Activated CD4-positive, alpha-beta T cell treated with anti-CD3 and anti-CD28 coated beads, Interleukin-2, amount 50 U/mL, for 48 hours (primary cell): ENCODE results near the gene RICTOR.
"Not testable (repeated sequence)": the region's sequence is repeated elsewhere in the genome, so short reads cannot be mapped to it uniquely, and the experiment has no call there.

Experiments
- DNase-seq, 2 experiments: peaks; one replicate each; pipeline ENCODE4 v3.0.0-alpha.2; 2020

RICTOR gene

DNA sequence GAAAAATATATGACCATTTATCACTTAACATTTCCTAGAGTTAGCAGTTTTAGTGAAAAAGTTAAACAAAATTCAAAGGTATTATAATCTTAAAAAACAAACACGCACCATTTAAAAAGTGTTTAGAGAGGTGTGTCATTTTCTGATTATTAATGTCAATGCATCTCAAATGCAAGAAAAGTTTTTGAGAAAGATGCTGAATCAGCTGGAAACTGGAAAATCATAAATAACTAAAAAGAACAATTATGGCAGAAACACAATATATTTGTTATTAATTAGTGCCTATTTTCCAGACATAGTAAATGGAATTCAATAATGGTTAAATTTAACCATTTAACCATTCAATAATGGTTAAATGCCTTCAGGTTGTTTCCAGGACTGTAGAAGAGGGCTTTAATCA is 64.9 kb downstream of the RICTOR start:
- no peak for DNase-seq

DNA sequence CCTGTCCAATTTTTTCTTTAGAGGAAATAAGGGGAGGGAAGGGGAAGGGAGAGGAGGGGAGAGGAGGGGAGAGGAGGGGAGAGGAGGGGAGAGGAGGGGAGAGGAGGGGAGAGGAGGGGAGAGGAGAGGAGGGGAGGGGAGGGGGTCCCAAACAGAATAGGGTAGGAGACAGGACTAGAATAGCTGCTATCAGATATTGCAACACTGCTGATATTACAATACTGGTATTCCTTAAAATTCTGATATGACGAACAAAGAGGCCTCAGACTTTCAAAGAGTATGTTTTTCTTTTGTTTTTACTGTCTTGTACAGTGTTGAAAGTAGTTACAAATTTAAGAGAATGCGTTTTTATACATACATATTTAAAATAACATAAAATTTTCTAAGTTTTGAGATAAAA is 67.5 kb downstream of the RICTOR start:
- no peak for DNase-seq

DNA sequence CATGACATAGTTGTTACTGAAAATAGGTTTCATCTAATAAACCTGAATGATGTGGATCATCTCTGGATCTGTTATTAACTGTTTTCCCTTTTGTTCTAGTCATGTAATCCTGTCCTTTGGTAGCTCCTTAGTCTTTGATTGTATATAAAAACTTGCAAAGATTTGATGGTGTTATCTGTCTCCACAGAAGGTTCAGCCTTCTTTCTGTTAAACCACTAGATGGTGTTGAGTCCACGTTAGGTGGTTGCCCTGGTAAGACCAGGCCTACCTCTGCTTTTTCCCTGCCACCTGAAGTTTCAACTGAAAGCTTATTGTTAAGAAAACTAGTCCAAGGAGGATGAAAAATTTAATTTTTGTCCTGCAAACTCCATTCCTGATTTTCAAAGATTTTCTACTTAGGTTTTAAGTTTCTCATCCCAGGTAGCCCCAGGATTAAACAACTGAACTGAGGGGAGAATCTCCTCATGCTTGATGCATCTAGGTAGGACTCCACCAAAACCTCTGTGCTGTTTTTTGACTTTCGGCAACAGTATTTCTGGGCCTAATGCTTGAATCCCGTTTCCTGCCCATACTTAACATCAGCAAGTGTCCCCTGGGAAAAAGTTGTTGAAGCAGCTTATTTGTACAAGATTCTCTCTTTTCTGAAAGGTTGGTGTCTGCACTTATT is 68.5 kb downstream of the RICTOR start:
- DNase-seq = no peak

DNA sequence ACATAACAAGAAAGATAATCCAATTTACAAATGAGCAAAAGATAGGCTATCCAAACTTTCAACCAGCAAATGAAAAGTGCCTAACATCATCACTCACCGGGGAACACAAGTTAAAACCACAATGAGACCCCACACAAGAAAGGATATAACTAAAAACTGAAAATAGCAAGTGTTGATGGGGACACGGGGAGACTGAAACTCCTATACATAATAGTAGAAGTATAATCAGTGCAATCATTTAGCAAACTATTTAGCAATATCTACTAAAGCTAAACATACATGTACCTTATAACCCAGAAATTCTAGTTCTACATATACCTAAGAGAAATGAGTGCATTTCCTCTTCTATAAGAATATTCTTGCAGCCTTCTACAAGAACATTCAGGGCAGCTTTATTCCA is 72.5 kb downstream of the RICTOR start:
- no peak for DNase-seq

DNA sequence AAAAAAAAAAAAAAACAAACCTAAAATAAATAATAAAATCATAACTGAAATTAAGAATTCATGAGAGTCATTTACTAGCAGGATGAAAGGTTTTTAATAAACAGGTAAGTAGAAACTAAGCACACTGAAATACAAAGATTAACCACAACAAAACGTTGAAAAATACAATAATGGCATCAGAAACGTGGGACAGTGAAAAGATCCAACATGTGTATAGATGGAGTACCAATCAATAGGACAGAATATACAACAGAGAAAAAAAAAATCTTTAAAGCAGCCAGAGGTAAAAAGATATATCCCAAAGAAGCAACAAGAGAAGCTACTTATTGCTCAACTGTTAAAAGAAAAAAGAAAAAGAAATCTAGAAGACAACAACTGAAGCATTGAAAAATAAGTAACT is 75.2 kb downstream of the RICTOR start:
- DNase-seq = no peak

DNA sequence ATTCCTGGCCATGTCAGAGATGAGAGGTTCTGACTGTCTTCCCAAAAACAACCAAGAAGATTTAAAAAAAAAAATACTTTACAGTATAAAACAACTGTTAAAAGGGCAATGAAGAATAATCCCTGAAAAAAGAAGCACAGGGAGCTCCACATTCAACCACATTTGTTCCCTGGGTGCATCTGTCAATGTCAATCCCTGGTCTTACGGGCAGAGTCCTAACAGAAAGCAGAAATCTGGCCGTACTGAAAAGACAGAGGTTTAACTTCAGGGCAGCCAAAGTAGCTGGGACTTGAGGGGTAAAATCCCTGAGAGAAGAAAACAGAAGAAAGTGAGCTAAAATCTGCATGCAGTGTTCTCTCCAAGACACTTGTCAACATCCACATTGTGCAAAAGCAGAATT is 76.6 kb downstream of the RICTOR start:
- DNase-seq = no peak

DNA sequence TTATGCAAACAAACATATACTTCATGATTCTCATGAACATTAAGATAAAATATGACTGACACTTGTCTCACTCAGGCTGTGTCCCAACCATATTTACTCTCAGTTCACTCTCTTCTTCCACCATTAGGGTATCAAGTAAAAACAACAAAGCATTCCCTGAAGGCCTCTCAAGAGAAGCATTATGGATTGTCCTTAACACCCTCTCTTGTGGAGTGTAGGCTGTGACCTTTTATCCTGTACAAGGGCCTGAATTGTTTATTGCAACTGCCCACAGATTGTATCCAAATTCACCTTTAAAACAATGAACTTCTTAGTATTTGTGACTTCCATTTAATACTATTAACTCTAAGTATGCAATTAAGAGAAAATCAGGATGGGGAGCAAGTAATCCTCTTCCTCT is 78.1 kb downstream of the RICTOR start:
- DNase-seq = no peak

DNA sequence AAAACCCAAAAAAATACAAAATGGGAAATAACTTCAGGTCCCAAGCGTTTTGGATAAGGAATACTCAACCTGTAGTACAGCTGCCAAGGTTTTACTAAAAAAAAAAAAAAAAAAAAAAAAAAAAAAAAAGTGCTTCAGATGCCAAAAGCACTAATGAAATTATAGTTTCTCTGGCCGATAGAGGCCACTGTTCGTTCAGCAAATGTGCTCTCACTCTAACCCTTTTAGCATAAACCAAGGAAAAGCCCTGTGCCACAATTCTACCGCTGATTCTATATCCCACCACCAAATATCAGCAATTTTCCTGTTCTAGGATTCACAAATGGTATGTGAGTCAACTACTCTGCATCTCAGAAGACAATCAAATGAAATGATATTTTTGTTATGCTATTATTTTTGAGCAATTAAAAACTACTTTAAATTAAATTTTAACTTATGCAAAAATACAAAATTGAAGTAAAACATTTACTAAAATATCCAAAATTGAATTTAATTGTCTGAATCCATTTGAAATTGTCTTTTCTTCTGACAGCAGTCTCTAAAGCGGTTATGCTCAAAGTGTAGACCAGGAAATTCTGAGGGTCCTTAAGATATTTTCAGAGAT is 79.8 kb downstream of the RICTOR start:
- DNase-seq = no peak

DNA sequence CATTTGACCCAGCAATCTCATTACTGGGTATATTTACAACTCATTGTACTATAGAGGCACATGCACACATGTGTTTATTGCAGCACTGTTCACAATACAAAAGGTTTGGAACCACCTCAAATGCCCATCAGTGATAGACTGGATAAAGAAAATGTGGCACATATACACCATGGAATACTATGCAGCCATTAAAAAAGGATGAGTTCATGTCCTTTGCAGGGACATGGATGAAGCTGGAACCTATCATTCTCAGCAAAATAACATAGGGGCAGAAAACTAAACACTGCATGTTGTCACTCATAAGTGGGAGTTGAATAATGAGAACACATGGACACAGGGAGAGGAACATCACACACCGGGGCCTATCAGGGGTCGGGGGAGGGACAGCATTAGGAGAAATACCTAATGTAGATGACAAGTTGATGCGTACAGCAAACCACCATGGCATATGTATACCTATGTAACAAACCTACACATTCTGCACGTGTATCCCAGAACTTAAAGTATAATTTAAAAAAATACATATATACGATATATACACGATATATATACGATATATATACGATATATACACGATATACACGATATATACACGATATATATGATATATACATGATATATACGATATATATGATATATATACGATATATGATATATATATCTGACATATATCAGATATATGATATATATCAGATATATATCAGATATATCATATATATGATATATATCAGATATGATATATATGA is 84.1 kb downstream of the RICTOR start:
- not testable (repeated sequence) for DNase-seq

DNA sequence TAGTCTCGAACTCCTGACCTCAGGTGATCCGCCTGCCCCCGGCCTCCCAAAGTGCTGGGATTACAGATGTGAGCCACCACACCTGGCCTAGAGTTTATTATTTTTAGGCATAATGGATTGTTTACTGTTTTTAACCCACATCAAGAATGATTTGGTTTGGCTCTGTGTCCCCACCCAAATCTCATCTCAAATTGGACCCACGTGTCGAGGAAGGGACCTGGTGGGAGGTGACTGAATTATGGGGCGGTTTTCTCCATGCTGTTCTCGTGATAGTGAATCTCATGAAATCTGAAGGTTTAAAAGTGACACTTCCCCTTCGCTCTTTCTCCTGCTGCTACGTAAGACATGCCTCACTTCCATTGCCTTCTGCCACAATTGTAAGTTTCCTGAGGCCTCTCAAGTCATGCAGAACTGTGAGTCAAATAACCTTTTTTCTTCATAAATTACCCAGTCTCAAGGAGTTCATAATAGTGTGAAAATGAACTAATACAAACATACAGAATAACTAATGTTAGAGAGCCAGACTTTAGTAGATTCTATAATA is 88.2 kb downstream of the RICTOR start:
- no peak for DNase-seq

DNA sequence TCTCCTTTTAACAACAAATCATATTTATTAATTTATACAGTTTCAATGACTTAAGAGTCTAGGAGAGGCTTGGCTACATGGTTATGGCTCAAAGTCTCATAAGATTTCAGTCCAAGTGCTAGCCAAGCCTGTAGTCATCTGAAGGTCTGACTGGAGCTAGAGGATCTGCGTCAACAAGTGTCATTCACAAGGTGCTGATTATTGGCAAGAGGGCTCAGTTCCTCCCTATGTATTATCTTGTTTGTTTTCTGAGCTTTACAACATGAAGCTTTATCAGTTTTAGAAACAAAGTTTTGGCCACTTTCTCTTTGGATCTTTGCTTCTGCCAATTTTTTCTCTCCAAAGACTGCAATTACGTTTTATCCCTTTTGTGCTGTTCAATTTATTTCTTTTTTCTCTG is 94.7 kb downstream of the RICTOR start:
- DNase-seq = no peak

DNA sequence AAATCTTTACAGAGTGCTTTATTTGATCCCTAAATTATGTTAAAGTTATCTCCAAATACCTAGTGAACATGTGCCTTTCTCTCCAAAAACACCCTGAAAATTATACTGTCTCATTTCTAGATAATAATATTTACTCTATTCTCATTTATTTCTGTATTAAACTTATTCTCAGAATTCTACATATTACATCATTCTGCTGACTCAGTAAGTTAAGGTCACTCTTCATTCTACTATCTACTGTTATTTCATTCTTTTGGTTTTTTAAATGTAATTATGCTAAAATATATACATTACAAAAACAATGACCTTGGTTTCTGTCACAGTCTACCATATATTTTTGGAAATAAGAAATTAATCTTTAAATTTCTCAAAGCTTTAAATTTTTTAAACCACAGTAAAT is 96.2 kb downstream of the RICTOR start:
- DNase-seq = no peak

DNA sequence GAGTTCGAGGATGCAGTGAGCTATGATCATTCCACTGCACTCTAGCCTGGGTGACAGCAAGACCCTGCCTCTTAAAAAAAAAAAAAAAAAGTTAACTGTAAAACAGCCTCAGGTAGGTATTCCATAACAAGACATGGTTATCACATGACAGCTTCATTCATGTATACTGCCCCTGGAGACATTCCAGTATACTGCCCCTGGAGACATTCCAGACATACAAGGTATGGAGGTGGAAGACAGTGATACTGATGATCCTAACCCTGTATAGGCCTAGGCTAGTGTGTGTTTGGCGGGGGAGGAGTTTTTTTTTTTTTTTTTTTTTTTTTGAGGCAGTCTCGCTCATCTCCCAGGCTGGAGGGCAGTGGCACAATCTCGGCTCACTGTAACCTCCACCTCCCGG is 105.5 kb downstream of the RICTOR start:
- DNase-seq = no peak

DNA sequence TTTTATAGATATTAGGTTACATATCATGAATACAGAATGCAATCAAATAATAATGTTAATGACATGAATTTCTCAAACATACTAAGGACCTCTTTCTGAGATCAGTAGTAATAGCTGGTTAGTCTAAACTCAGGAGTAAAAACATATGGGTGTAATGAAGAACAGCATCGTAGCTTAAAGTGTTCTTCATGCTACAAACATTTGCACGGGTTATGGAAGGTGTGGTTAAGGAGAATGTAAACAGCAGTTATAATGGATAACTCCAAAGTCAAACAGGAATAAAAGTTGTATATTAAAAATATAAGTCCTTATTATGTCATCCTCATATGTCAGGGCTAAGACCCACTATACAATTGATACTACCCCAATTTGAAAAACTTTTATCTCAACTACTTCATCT is 112.5 kb downstream of the RICTOR start:
- no peak for DNase-seq

DNA sequence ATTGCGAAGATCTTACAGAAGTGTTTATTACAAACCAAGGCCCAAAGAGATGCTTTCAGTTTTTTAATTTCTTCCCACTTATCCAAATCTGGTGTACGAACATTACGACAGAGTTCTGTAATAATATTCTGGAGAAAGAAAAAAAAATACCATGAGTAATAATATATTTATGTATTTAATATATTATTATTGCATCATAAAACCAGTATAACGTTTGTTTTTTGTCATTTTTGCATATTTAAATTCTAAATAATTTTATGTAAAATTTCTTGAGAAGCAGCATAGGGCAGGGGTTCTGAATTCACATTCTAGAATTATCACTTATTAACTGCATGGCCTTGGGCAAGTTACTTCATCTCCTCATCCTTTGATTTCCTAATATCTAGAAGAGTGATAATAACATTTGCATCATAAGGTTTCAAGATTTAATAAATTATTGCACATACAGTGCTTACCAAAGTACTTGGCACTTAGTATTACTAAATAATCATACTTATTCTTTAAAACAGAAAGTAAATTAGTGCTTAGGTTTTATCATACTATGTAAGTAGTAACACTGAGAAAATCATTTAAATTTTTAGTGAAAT is 120.7 kb downstream of the RICTOR start:
- no peak for DNase-seq

DNA sequence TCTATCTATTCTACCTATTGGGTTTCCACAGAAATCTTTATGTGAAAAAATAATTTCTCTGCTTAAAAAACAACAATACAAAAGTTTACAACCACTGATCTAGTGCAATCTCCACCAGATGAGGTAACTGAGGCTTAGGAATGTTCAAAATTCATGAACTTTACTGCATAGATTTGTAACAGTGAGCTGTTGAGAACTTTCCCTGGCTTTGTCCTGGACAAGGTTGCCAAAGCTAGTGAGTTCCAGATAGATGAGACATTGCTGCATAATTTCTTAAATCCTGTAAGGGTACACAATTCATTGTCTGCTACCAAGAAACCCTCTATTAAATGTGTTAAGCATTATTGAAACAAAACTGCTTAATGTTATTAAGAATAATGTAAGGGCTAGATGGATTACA is 125.7 kb downstream of the RICTOR start:
- DNase-seq = no peak

DNA sequence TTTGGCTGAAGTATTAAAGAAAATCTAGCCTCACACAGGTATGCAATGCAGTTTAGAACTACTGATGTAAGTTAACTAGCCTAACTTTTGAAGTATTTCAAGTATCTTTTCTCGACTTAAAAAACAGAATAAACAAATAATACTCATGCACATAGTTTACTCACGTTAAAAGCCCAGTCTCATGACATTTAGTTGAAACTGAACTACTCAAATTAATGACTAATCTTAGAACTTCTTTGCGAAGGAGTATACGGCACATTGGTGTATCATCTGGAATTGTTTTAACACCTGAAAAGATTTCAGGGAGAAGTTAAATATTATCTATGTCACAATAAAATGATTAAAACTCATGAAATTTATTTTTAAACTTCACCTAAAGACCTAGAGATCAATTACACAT is 129.9 kb downstream of the RICTOR start:
- no peak for DNase-seq

DNA sequence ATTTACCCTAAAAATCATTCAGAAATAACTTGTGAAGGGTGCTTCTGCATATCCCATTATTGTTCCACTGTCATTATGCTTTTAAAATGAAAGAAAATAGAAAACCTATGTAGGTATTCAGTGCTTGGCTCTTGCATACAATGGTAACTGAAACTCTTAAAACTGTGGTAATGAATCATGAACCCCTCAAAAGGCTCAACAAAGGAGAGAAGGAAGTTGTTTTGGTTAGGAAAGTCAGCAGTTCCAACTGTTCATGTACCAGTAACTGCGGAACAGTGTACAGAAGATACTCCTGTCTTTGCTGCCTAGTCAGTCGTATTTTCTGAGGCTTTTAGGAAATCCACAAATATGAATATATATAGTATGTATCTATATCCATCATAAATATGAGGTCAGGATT is 132.3 kb downstream of the RICTOR start:
- DNase-seq = no peak

DNA sequence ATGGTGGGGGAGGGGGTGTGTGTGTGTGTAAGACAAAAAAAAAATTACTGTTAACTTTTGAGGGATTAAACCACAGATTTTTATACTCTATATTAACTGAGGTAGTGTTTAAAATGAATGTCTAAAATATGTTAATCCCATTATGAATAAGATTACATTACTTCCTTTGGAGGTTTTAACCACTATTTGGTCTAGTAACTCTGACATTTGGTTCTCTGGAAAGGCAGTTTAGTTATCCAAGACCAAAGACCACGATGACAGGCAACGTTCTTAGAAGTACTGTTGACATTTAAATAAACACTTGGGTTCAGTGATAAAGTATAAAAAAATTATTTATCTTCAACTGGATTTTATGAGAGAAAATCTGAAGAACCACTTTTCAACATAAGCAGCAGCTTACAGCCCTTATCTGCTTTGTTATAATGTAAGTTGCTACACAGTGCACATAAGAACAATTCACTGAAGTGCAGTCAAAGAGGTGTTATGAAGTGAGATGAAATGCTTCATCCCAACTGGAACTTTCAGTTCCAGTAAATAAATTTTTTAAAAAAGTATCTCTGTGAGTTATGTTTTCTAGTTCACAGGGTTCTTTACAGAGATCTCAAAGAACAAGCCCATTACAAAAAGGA is 133.9 kb downstream of the RICTOR start:
- DNase-seq = no peak

DNA sequence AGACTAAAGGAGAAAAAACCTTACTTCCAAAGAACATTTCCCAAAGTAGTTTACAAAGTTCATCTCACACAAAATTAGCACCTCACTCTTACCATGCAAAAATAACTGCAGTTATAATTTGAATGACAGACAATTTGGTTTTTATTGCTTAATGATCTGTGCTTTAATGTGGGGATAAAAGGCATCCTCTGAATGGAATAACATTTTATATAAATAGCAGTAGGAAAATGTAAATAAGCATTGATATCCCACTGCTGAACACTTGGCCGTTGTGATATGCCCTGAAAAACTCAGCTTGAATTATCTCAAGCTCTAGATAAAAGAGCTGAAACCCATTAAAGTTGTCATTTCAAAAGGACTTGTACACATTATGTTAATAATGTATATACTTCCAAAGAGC is 135.2 kb downstream of the RICTOR start:
- no peak for DNase-seq

DNA sequence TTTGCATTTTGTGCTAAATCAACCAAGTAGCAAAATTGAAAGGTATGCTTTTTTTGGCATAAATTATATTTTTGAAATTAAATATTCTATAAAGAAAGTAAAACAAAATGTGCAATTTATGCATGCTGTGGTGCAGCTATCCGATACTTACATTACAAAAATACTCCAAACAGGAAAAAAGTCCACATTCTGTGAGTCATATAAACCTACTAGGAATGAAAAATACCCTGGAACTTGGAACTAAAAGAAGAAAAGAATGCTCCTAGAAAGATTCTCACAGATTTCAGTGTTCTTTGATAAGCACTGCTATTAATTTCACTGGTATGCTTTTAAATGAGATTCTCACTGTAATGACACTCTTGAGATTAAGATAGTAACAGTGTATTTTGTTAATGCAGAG is 135.8 kb downstream of the RICTOR start:
- DNase-seq = no peak

DNA sequence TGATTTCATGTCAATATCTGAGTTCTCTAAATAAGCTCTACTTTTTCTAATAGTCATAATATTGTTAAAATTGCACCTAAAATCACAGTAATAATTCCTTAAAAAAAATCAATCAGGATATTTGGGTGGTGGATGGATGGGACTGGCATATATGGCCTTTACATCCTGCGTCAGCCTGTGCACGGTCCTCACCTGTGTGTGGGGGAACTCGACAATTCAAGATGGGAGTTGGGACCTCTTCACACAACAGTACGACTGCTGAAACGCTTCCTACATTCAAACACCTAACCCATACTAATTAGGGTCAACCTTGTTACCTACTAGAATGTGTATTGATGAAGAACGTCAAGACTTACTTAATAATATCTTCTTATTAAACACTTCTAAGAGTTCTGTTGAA is 137.9 kb downstream of the RICTOR start:
- no peak for DNase-seq

DNA sequence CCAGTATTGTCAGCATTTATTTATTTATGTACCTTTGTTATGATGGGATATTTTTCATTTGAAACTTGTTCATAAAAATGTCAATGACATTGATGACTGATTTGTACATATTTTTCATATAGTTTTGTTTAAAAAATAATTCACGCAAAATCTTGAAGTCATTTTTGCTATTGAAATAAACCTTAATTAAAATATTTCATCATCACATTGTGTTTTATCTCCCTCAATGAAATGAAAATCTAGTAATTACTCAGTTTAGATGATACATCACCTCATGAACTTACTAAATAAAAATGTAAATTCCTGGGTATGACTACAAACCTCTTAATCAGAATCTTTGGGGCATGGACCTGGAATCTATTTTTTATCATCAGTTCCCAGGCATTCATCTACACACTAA is 138.8 kb downstream of the RICTOR start:
- no peak for DNase-seq
